ENCODE results near the gene MGLL. TPM values are rescaled to one million over a fixed set of nuclear protein-coding genes. Genes with fewer than 3 reads are reported as not detected.

Gene MGLL
- total RNA-seq, 1 experiment from 2014 or later, result 42.4 TPM

GRCh38 chr3:127763337-127763736, 59.0 kb downstream of the MGLL start:
- no peak overlapping the region for H3K4me3 Mint-ChIP-seq (ENCODE audit: low read depth, unreplicated experiment)
- H3K4me1 Mint-ChIP-seq (ENCODE audit: low read depth, unreplicated experiment), result peaks cover 33% of the 10 kb centered on the region
- TF ChIP-seq, protein P1, sequence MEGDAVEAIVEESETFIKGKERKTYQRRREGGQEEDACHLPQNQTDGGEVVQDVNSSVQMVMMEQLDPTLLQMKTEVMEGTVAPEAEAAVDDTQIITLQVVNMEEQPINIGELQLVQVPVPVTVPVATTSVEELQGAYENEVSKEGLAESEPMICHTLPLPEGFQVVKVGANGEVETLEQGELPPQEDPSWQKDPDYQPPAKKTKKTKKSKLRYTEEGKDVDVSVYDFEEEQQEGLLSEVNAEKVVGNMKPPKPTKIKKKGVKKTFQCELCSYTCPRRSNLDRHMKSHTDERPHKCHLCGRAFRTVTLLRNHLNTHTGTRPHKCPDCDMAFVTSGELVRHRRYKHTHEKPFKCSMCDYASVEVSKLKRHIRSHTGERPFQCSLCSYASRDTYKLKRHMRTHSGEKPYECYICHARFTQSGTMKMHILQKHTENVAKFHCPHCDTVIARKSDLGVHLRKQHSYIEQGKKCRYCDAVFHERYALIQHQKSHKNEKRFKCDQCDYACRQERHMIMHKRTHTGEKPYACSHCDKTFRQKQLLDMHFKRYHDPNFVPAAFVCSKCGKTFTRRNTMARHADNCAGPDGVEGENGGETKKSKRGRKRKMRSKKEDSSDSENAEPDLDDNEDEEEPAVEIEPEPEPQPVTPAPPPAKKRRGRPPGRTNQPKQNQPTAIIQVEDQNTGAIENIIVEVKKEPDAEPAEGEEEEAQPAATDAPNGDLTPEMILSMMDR (IDR thresholded peaks at IDR 0.05; ENCODE audit: unreplicated experiment), result no peak
- intact Hi-C loops (cut with micrococcal nuclease; ENCODE audit: unreplicated experiment), result no loop called here
- no peak for DNase-seq
- no peaks in the 10 kb centered on the region for H3K27me3 Mint-ChIP-seq (ENCODE audit: unreplicated experiment)
- H3K9me3 Mint-ChIP-seq (ENCODE audit: low read depth, unreplicated experiment), result no peaks in the 10 kb centered on the region
- no peak overlapping the region for H3K27ac Mint-ChIP-seq (ENCODE audit: unreplicated experiment)
- BruUV-seq (replicated peaks), result no TSS peak
- H3K36me3 Mint-ChIP-seq (ENCODE audit: insufficient read depth, unreplicated experiment), result peaks cover 4% of the 10 kb centered on the region
- CTCF ChIA-PET, result interaction anchor here (2.0 kb wide), 1 partner anchor 12 kb away, joined by 4 read pairs; no protein-coding TSS in a partner anchor

- peaks cover 27% of the 10 kb centered on the region for H3K4me1 Mint-ChIP-seq (ENCODE audit: low read depth, unreplicated experiment)
- no peaks in the 10 kb centered on the region for H3K27me3 Mint-ChIP-seq (ENCODE audit: unreplicated experiment)
- no peak for DNase-seq
- intact Hi-C loops (cut with micrococcal nuclease; ENCODE audit: unreplicated experiment), result no loop called here
- H3K27ac Mint-ChIP-seq (ENCODE audit: unreplicated experiment), result no peak overlapping the region
- no peaks in the 10 kb centered on the region for H3K36me3 Mint-ChIP-seq (ENCODE audit: insufficient read depth, unreplicated experiment)
- no TSS peak for BruUV-seq (replicated peaks)
- no peak overlapping the region for H3K4me3 Mint-ChIP-seq (ENCODE audit: low read depth, unreplicated experiment)
- H3K9me3 Mint-ChIP-seq (ENCODE audit: low read depth, unreplicated experiment), result no peaks in the 10 kb centered on the region
- TF ChIP-seq, protein P1 (IDR thresholded peaks at IDR 0.05; ENCODE audit: unreplicated experiment), result no peak
- CTCF ChIA-PET, result interaction anchor here (0.6 to 0.9 kb wide), 4 partner anchors 13 to 186 kb away, joined by 3 to 5 read pairs (median 3); no protein-coding TSS in a partner anchor
These were observed 59.6 kb downstream of the MGLL start for GRCh38 chr3:127762787-127763105.

GRCh38 chr3:127762077-127762786, 60.1 kb downstream of the MGLL start:
- DNase-seq, result no peak
- CTCF ChIA-PET, result interaction anchor here (0.6 to 0.9 kb wide), 4 partner anchors 13 to 187 kb away, joined by 3 to 5 read pairs (median 3); no protein-coding TSS in a partner anchor
- peaks cover 22% of the 10 kb centered on the region for H3K4me1 Mint-ChIP-seq (ENCODE audit: low read depth, unreplicated experiment)
- no peaks in the 10 kb centered on the region for H3K36me3 Mint-ChIP-seq (ENCODE audit: insufficient read depth, unreplicated experiment)
- no peaks in the 10 kb centered on the region for H3K27me3 Mint-ChIP-seq (ENCODE audit: unreplicated experiment)
- no TSS peak for BruUV-seq (replicated peaks)
- intact Hi-C loops (cut with micrococcal nuclease; ENCODE audit: unreplicated experiment), result no loop called here
- no peak overlapping the region for H3K4me3 Mint-ChIP-seq (ENCODE audit: low read depth, unreplicated experiment)
- TF ChIP-seq, protein P1 (IDR thresholded peaks at IDR 0.05; ENCODE audit: unreplicated experiment), result no peak
- no peaks in the 10 kb centered on the region for H3K9me3 Mint-ChIP-seq (ENCODE audit: low read depth, unreplicated experiment)
- H3K27ac Mint-ChIP-seq (ENCODE audit: unreplicated experiment), result no peak overlapping the region

- peaks cover 14% of the 10 kb centered on the region for H3K4me1 Mint-ChIP-seq (ENCODE audit: low read depth, unreplicated experiment)
- H3K27me3 Mint-ChIP-seq (ENCODE audit: unreplicated experiment), result no peaks in the 10 kb centered on the region
- H3K36me3 Mint-ChIP-seq (ENCODE audit: insufficient read depth, unreplicated experiment), result no peaks in the 10 kb centered on the region
- CTCF ChIA-PET, result interaction anchor here (1.4 kb wide), 1 partner anchor 10 kb away, joined by 4 read pairs; no protein-coding TSS in a partner anchor
- intact Hi-C loops (cut with micrococcal nuclease; ENCODE audit: unreplicated experiment), result no loop called here
- H3K27ac Mint-ChIP-seq (ENCODE audit: unreplicated experiment), result no peak overlapping the region
- H3K9me3 Mint-ChIP-seq (ENCODE audit: low read depth, unreplicated experiment), result no peaks in the 10 kb centered on the region
- DNase-seq, result no peak
- no peak overlapping the region for H3K4me3 Mint-ChIP-seq (ENCODE audit: low read depth, unreplicated experiment)
- no TSS peak for BruUV-seq (replicated peaks)
- TF ChIP-seq, protein P1 (IDR thresholded peaks at IDR 0.05; ENCODE audit: unreplicated experiment), result no peak
These were observed 60.9 kb downstream of the MGLL start for GRCh38 chr3:127761441-127761801.
